ENCODE measurements around the gene PIP4K2C.
"Not testable (repeated sequence)": the region's sequence is repeated elsewhere in the genome, so short reads cannot be mapped to it uniquely, and the experiment has no call there.

PIP4K2C gene

GRCh38 chr12:57632958-57633840, 42.2 kb downstream of the PIP4K2C start, which contains the start of gene B4GALNT1:
Gene B4GALNT1 (minus strand): TSS chr12:57633201. CDS start chr12:57632132, 1,069 bp downstream.
- FAIRE-seq, result peak; percentile 40
- peak; percentile 91 for DNase-seq (ENCODE audit: low spot score)

GRCh38 chr12:57636731-57637130, 45.7 kb downstream of the PIP4K2C start:
- FAIRE-seq; DNase-seq (ENCODE audit: low spot score): not testable (repeated sequence)

DNA sequence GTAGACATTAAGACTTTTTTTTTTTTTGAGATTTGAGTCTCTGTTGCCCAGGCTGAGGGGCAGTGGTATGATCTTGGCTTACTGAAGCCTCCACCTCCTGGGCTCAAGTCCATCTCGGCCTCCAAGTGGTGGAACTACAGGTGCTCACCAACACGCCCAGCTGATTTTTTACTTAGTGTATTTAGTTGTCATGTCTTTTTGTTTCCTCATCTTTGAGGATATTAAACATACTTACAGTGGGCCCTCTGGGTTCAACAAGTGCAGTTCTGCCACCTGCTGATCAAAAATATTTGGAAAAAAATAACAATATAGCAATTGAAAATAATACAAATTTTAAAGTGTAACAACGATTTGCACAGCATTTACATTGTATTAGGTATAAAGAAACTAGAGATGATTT, 46.4 kb downstream of the PIP4K2C start:
- no peak for FAIRE-seq
- peak; percentile 2 for DNase-seq (ENCODE audit: low spot score)

DNA sequence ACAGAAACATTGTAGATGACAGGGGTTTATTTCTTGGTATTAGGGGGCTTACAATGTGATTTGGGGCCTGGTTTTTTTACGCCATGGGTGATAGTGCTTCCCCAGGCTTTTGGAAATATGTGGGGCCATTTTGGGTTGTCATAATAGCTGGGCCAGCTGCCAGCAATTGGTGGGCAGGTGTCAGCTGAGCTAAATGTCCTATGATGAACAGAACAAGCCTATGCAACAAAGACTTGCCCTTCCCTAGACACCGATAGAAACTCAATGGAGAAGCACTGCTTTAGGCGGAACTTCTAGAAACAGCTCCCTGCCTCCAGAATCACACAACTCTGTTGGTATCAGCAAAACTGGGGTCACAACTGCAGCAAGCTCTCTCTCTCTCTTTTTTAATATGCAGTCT, 47.1 kb downstream of the PIP4K2C start:
- DNase-seq (ENCODE audit: low spot score) (no peak), FAIRE-seq (no peak)

DNA sequence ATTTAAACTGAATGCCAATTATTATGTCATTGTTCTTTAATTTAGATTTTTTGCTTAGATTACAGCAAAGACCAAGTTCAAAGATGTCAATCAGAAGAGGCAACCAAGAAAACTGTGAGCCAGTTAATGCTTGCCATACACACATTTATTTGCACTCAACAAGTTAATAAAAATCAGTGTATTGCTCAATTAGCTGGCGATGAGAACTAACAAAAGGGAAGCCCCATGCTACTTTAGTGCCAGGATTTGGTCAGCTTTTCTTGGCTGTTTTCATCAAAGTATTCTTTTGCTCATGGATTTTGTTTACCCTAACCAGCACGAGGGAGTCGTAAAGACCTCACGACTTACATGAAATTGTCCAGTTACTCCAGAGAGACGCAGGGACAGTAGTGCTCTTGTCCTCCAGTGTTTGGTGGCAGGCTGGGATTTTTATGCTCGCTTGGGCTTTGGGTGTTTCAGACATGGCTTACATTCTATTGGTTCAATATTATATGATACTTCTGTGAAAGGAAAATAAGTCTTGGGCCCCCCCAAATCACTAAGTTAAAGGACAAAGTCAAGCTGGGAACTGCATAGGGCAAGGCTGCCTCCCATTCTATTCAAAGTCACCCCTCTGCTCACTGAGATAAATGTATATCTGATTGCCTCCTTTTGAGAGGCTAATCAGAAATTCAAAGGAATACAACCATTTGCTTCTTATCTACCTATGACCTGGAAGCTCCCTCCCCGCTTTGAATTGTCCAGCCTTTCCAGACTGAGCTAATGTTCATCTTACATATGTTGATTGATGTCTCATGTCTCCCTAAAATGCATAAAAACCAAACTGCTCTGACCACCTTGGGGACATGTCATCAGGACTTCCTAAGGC, 49.4 kb downstream of the PIP4K2C start:
- no peak for FAIRE-seq
- DNase-seq (ENCODE audit: low spot score), result no peak

DNA sequence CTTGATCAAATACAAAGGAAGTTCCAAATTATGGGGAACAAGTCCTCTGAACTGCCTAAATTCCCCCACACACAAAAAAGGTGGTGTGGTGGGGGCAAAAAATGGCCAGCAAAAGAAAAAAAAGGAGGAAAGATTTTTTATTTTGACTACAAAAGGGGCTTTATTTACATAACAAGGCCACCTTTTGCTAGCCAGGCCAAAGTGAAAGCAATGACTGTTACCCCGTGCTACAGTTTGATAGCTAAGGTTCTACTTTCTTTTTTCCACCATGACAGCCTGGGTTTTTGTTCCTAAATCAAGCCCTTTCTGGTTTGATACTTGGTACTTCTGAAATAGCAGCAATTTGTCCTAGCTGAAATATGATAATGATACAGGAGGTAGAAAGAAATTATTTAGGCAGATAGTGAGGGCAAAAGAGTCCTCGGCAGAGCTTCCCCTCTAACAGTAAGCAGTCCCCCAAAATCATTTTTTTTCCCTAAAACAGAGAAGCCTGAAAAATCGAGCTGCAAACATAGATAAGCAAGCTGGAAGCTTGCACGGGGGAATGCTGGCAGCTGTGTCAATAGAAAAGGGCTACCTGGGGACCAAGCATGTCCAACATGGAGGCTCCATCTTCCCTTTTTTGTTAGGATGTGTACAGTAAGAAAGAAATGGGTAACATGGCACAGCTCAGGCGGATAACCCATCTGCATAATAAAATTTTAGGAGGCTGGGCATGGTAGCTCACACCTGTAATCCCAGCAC, 50.9 kb downstream of the PIP4K2C start:
- no peak for FAIRE-seq

DNA sequence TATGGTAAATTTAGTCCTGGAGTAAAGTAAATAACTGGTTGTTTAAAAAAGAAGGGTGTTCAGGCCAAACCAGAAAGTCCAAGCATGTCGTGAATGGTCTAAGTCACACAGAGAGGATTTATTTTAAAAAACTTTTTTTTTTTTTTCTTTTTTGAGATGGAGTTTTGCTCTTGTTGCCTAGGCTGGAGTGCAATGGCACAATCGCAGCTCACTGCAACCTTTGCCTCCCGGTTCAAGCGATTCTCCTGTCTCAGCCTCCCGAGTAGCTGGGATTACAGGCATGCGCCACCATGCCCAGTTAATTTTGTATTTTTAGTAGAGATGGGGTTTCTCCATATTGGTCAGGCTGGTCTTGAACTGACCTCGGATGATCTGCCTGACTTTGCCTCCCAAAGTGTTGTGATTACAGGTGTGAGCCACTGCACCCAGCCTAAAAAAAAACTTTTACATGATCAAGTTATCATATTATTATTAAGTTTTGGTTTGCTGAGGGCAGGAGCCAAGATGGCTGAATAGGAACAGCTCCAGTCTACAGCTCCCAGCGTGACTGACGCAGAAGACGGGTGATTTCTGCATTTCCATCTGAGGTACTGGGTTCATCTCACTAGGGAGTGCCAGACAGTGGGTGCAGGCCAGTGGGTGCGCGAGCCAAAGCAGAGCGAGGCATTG, 55.1 kb downstream of the PIP4K2C start:
- DNase-seq (ENCODE audit: low spot score), result not testable (repeated sequence)

More for the DNA sequence above, 50.9 kb downstream of the PIP4K2C start:
- DNase-seq (ENCODE audit: low spot score), result no peak

GRCh38 chr12:57646659-57647049, 55.7 kb downstream of the PIP4K2C start:
- not testable (repeated sequence) for FAIRE-seq; DNase-seq (ENCODE audit: low spot score)

More for the DNA sequence above, 55.1 kb downstream of the PIP4K2C start:
- not testable (repeated sequence) for FAIRE-seq

Measured in urothelium cell line (cell line).